ENCODE data around the gene CHAF1B.
A peak's percentile ranks its signal among the peaks of the same experiment; 100 is the strongest.

The CHAF1B gene

DNA sequence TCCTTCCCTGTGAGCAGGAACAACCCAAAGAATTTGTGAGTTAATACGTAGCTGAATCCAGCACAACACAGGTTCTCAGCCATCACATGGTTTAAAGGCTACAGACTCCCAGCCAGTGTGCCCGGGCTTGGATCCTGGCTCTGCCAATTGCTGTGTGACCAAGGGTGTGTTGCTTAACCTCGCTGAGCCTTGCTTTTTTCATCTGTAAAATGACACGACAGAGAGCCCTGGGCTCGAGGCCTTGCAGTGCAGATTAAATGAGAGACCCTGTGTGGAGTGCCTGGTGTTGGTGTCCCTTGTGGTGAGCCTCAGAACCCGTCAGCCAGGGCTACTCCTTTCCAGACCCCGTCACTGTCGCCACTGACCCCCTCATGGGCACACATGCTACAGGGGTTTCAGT is 39.4 kb downstream of the CHAF1B start:
- Mint-ChIP-seq H3K27ac (peak overlapping the region in 1 of 2 donors; percentile 14), H3K27me3 (no peaks in the 10 kb centered on the region), H3K4me3 (no peak overlapping the region), H3K36me3 (ENCODE audit: insufficient read depth) (peaks cover 3% of the 10 kb centered on the region), H3K9me3 (no peaks in the 10 kb centered on the region), H3K4me1 (ENCODE audit: low read depth in 2 of 2) (peaks cover 1 to 4% of the 10 kb centered on the region in 2 donors)
- no peak for DNase-seq
- no peak for ATAC-seq (replicated peaks)

DNA sequence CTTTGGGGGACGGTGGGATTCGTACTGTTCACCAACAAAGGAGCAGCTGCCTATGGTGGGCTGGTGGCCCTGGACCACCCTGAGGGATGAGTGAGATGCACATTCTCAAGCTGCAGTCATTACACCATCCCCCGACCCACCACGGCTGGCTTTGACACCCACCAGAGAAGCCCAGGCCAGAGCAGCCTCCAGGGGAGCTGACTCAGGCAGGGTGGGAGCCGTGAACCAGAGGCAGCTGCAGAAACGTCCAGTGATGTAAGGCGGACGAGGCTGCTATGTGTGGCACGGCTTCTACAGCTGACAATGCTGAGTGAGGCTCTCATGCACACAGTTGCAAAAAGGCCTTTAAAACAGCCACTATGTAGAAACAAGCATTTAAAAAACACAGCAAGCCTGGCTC is 40.1 kb downstream of the CHAF1B start:
- Mint-ChIP-seq H3K4me1 (ENCODE audit: low read depth in 2 of 2) (peaks cover 8 to 11% of the 10 kb centered on the region in 2 donors), H3K9me3 (no peaks in the 10 kb centered on the region), H3K36me3 (ENCODE audit: insufficient read depth) (peaks cover 3% of the 10 kb centered on the region), H3K27ac (peak overlapping the region in 1 of 2 donors; percentile 14), H3K27me3 (no peaks in the 10 kb centered on the region), H3K4me3 (no peak overlapping the region)
- DNase-seq (no peak), ATAC-seq (replicated peaks) (no peak)

DNA sequence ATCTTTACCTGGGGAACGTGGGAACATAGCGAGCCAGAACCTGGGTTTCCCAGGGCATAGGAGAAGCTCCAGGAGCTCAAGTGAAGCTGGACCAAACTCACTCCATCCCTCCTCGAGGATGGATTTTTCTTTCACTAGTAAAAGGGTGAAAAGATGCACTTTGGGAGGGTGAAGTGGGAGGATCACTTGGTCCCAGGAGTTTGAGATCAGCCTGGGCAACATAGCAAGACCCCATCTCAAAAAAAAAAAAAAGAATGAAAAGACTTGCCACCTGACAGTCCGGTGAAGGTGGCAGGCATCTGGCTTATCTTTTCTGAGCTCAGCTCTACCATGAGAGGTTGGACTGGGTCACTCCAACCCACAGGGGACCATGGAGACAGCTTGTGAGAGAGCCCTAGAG is 42.3 kb downstream of the CHAF1B start:
- peaks cover 13 to 14% of the 10 kb centered on the region in 2 donors for H3K4me1 Mint-ChIP-seq (ENCODE audit: low read depth in 2 of 2)
- H3K36me3 Mint-ChIP-seq (ENCODE audit: insufficient read depth), result peaks cover 3% of the 10 kb centered on the region
- no peaks in the 10 kb centered on the region for H3K9me3 Mint-ChIP-seq
- H3K4me3 Mint-ChIP-seq, result no peak overlapping the region
- no peak overlapping the region for H3K27ac Mint-ChIP-seq
- H3K27me3 Mint-ChIP-seq, result peaks cover 5 to 7% of the 10 kb centered on the region in 2 donors
- ATAC-seq (replicated peaks) (no peak), DNase-seq (no peak)

- H3K27me3 Mint-ChIP-seq, result peaks cover 12 to 21% of the 10 kb centered on the region in 2 donors
- no peak for DNase-seq
- peak overlapping the region in 1 of 2 donors; percentile 23 for H3K4me3 Mint-ChIP-seq
- ATAC-seq (replicated peaks), result no peak
- H3K9me3 Mint-ChIP-seq, result no peaks in the 10 kb centered on the region
- peaks cover 13 to 14% of the 10 kb centered on the region in 2 donors for H3K4me1 Mint-ChIP-seq (ENCODE audit: low read depth in 2 of 2)
- H3K36me3 Mint-ChIP-seq (ENCODE audit: insufficient read depth), result peaks cover 3% of the 10 kb centered on the region
- peak overlapping the region; percentile 83 to 90 for H3K27ac Mint-ChIP-seq
These were observed 43.7 kb downstream of the CHAF1B start for GRCh38 chr21:36428761-36429432.

DNA sequence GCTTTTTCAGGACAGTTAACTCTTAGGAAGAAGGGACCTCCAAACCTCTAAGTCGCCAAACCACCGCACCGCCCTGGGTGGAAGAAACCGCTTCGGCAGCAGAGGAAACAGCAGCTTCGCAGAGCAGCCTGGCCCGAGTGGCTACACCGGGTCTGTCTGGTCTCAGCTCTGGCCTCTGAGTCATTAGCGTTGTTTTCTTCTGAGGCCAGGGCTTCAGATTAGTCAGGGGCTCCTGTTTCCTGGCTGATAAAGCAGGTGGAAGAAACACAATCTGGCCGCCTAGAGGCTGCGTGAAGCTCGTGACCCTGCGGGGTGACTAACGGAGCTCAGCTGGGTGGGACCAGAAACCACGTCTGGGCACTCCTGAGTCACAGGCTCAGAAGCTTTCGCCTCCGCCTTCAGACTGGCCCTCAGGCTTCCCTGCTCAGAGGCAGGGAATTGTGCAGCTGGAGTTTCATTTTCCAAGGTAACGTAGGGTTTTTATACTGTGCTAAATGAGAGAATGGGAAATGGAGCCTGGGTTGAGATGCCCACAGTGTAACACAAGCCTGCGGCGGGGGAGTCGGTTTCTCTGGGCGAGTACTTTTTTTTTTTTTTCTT is 44.9 kb downstream of the CHAF1B start:
- Mint-ChIP-seq H3K4me1 (ENCODE audit: low read depth in 2 of 2) (peaks cover 13 to 14% of the 10 kb centered on the region in 2 donors), H3K27ac (peak overlapping the region; percentile 83 to 90), H3K27me3 (peaks cover 12 to 33% of the 10 kb centered on the region in 2 donors), H3K4me3 (peak overlapping the region; percentile 75 to 77), H3K36me3 (ENCODE audit: insufficient read depth) (peaks cover 3% of the 10 kb centered on the region), H3K9me3 (no peaks in the 10 kb centered on the region)
- ATAC-seq (replicated peaks) (peak; percentile 89), DNase-seq (peak; percentile 23 to 41 (median 36))

- Mint-ChIP-seq H3K9me3 (no peaks in the 10 kb centered on the region), H3K36me3 (ENCODE audit: insufficient read depth) (peaks cover 3% of the 10 kb centered on the region), H3K4me1 (ENCODE audit: low read depth in 2 of 2) (peaks cover 13 to 14% of the 10 kb centered on the region in 2 donors), H3K27ac (peak overlapping the region; percentile 83 to 90), H3K4me3 (peak overlapping the region; percentile 75 to 77), H3K27me3 (peaks cover 12 to 34% of the 10 kb centered on the region in 2 donors)
- DNase-seq (no peak), ATAC-seq (replicated peaks) (no peak)
These were observed 45.6 kb downstream of the CHAF1B start for GRCh38 chr21:36430841-36431240.

- Mint-ChIP-seq H3K4me3 (peak overlapping the region; percentile 6 to 77), H3K9me3 (no peaks in the 10 kb centered on the region), H3K4me1 (ENCODE audit: low read depth in 2 of 2) (peaks cover 13 to 14% of the 10 kb centered on the region in 2 donors), H3K36me3 (ENCODE audit: insufficient read depth) (peaks cover 3% of the 10 kb centered on the region), H3K27me3 (peaks cover 12 to 34% of the 10 kb centered on the region in 2 donors), H3K27ac (peak overlapping the region in 1 of 2 donors; percentile 57)
- no peak for DNase-seq
- ATAC-seq (replicated peaks), result no peak
These were observed 46.1 kb downstream of the CHAF1B start for GRCh38 chr21:36431252-36431651.

DNA sequence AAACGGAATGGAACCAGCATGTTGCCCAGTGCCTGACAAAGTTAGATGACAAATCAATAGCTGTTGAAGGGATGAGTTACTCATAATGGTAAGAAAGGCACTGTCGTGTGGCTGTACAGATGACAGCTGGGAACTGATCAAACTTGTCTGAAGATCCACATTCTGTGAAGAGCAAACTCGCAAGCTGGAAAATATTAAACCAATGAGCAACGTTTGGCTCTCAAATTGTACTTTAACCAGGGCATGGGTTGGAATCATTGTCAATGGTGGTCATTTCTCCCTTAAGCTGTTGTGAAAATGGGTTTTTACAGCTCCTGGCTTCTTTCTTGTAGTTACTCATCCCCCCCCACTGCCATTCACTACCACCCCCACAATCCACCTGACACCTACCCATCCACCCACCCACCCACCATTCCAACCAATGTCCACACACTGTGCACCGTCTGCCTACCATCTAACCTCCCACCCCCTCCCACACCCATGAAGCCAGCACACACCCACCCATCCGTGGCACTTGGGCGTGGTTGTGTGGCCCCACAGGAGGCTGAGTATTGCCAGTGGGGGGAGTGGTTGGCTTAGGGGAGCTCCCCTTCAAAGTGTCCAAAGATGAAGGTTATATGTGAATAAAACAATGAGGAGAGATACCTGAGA is 48.0 kb downstream of the CHAF1B start:
- DNase-seq, result no peak
- Mint-ChIP-seq H3K9me3 (no peaks in the 10 kb centered on the region), H3K4me1 (ENCODE audit: low read depth in 2 of 2) (peaks cover 13 to 14% of the 10 kb centered on the region in 2 donors), H3K27ac (no peak overlapping the region), H3K27me3 (peaks cover 12 to 42% of the 10 kb centered on the region in 2 donors), H3K4me3 (no peak overlapping the region), H3K36me3 (ENCODE audit: insufficient read depth) (peaks cover 3% of the 10 kb centered on the region)
- ATAC-seq (replicated peaks), result no peak

DNA sequence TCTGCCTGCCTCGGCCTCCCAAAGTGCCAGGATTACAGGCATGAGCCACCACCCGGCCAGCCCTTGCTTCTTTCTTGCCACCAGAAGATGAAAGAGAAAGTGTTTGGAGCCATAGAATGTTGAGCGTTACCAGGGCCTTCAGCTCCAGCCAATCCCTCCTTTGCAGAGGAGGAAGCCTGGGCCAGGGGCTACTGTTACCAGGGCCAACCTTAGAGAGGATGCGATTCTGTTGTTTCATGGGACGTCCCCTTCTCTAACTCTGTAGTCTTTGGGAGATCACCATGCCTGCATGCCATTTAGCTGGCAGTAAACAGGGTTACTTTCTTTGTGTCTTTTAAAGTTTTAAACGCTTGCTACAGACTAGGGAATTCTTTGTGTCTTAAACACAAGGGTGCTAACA is 49.0 kb downstream of the CHAF1B start:
- Mint-ChIP-seq H3K27ac (no peak overlapping the region), H3K4me3 (no peak overlapping the region), H3K9me3 (no peaks in the 10 kb centered on the region), H3K4me1 (ENCODE audit: low read depth in 2 of 2) (peaks cover 11 to 13% of the 10 kb centered on the region in 2 donors), H3K27me3 (peaks cover 12 to 42% of the 10 kb centered on the region in 2 donors), H3K36me3 (ENCODE audit: insufficient read depth) (no peaks in the 10 kb centered on the region)
- ATAC-seq (replicated peaks) (no peak), DNase-seq (no peak)

DNA sequence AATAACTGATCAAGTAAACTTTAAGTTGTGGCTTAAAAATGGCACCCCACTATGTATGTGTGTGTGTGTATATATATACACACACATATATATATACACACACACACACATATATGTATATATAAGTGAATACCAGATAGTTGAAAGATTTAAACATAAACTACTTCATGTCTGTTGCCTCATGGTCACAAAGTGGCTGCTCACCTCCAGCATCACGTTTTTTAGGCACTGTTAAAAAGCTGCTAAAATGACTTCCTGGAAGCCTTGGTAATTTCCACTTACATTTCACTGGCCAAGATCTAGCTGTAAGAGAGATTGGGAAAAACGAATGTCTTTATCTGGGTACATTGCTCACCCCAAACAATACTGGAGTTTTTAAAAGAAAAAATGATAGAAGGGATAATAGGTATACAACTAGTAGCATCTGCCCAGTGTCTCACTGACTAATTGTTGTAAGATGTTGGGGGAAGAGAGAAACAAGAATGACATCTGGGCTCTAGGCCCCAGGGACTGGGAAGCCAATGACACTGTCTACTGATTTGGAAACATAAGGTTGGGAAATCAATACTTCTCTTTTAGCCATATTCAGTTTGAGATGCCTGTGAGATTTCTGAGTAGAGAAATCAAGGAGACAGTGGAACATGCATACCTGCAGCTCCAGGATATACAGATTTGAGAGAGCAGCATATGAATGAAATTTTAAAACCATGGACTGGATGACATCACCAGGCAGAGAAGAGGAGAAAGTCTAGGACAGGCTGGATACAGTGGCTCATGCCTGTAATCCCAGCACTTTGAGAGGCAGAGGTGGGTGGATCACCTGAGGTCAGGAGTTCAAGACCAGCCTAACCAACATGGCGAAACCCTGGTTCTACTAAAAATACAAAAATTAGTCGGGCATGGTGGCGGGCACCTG is 51.9 kb downstream of the CHAF1B start:
- Mint-ChIP-seq H3K4me3 (no peak overlapping the region), H3K27me3 (peaks cover 11 to 38% of the 10 kb centered on the region in 2 donors), H3K27ac (no peak overlapping the region), H3K36me3 (ENCODE audit: insufficient read depth) (no peaks in the 10 kb centered on the region), H3K9me3 (no peaks in the 10 kb centered on the region), H3K4me1 (ENCODE audit: low read depth in 2 of 2) (no peaks in the 10 kb centered on the region)
- ATAC-seq (replicated peaks) (no peak), DNase-seq (no peak)

DNA sequence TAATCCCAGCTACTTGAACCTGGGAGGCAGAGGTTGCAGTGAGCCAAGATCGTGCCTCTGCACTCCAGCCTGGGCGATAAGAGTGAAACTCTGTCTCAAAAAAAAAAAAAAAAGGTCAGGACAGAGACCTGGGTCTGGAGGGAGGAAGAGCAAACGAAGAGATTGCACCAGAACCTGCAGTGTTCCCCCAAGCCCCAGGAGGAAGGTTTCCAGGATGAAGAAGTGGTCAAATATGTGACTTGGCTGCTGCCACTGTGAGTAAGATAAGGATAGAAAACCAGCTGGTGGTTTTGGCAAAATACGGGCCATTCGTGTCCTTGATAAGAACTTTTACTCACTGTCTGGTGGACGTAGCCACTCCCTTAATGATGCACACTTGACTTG is 52.5 kb downstream of the CHAF1B start:
- no peaks in the 10 kb centered on the region for H3K9me3 Mint-ChIP-seq
- no peak for DNase-seq
- H3K4me1 Mint-ChIP-seq (ENCODE audit: low read depth in 2 of 2), result no peaks in the 10 kb centered on the region
- no peaks in the 10 kb centered on the region for H3K36me3 Mint-ChIP-seq (ENCODE audit: insufficient read depth)
- ATAC-seq (replicated peaks), result no peak
- peaks cover 5 to 32% of the 10 kb centered on the region in 2 donors for H3K27me3 Mint-ChIP-seq
- H3K4me3 Mint-ChIP-seq, result no peak overlapping the region
- no peak overlapping the region for H3K27ac Mint-ChIP-seq

DNA sequence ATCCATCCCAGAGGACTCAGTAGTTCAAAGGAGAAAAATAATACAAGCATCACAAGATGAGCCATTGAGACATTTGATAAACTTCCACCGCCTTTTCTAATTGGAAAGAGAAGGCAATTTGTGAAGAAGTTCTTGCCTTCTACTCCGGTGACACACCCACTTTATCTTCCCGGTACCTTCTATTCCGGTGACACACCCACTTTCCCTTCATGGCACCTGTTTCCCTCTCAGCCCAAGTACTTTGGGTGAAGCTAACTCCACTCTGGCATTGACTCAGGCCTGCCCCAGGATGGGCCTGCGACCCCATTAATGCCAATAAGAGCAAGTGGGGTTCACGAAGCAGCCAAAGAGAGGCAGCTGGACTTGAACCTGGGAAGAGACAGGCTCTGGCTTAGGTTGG is 56.5 kb downstream of the CHAF1B start:
- Mint-ChIP-seq H3K27ac (no peak overlapping the region), H3K36me3 (ENCODE audit: insufficient read depth) (no peaks in the 10 kb centered on the region), H3K4me3 (no peak overlapping the region), H3K9me3 (no peaks in the 10 kb centered on the region), H3K27me3 (peaks cover 12 to 17% of the 10 kb centered on the region in 2 donors), H3K4me1 (ENCODE audit: low read depth in 2 of 2) (no peaks in the 10 kb centered on the region)
- ATAC-seq (replicated peaks) (no peak), DNase-seq (no peak)

- Mint-ChIP-seq H3K9me3 (no peaks in the 10 kb centered on the region), H3K27ac (no peak overlapping the region), H3K4me1 (ENCODE audit: low read depth in 2 of 2) (no peaks in the 10 kb centered on the region), H3K27me3 (peaks cover 17 to 18% of the 10 kb centered on the region in 2 donors), H3K4me3 (no peak overlapping the region), H3K36me3 (ENCODE audit: insufficient read depth) (peaks cover 4% of the 10 kb centered on the region)
- DNase-seq (no peak), ATAC-seq (replicated peaks) (no peak)
These were observed 61.1 kb downstream of the CHAF1B start for GRCh38 chr21:36446301-36446700.

Measured in effector memory CD8-positive, alpha-beta T cell (primary cell).